ENCODE measurements around the gene ATE1. TPM values are rescaled to one million over a fixed set of nuclear protein-coding genes. Genes with fewer than 3 reads are reported as not detected.

Gene ATE1
- total and polyA plus RNA-seq, 10 of the 15 experiments (the other 5 are each of a cell fraction or from before 2014, with no cell fraction given) = 4.3 to 22.7 (median 15.9) TPM

DNA sequence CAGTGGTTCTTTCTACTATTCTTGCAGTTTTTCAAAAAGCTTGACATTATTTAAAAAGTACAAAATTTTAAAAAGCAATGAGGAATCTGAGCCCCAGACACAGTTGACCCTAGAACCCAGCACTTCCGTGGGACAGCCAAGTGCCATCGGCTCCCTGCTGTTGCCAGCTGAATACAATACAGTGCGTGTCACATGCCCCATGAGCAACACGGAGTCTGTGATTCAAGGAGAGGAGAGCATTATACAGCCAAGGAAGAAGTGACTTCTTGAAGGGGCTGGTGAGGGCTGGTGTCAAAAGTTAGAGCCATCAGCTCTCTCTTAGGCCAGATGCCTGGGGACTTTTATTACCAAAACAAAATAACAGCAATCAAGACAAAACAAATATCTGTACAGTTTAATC lies 206.6 kb downstream of the ATE1 start:
- TF ChIP-seq RAD51 (IDR thresholded peaks at IDR 0.05) = no peak
- TF ChIP-seq, protein P1, sequence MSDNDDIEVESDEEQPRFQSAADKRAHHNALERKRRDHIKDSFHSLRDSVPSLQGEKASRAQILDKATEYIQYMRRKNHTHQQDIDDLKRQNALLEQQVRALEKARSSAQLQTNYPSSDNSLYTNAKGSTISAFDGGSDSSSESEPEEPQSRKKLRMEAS (IDR thresholded peaks at IDR 0.05; ENCODE audit: low read depth, low read length) = no peak
- TF ChIP-seq EZH2 (IDR thresholded peaks at IDR 0.05; ENCODE audit: borderline replicate concordance, control insufficient read depth, low read depth, low read length) = no peak
- no peak for TF ChIP-seq BHLHE40 (IDR thresholded peaks at IDR 0.05; ENCODE audit: borderline replicate concordance in 1 of 2, low read depth in 2 of 2, low read length in 1 of 2)
- TF ChIP-seq, protein P2, sequence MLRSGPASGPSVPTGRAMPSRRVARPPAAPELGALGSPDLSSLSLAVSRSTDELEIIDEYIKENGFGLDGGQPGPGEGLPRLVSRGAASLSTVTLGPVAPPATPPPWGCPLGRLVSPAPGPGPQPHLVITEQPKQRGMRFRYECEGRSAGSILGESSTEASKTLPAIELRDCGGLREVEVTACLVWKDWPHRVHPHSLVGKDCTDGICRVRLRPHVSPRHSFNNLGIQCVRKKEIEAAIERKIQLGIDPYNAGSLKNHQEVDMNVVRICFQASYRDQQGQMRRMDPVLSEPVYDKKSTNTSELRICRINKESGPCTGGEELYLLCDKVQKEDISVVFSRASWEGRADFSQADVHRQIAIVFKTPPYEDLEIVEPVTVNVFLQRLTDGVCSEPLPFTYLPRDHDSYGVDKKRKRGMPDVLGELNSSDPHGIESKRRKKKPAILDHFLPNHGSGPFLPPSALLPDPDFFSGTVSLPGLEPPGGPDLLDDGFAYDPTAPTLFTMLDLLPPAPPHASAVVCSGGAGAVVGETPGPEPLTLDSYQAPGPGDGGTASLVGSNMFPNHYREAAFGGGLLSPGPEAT (IDR thresholded peaks at IDR 0.05; ENCODE audit: low read depth) = no peak
- TF ChIP-seq RB1 (IDR thresholded peaks at IDR 0.05; ENCODE audit: borderline replicate concordance) = no peak
- TF ChIP-seq WRNIP1 (IDR thresholded peaks at IDR 0.05; ENCODE audit: borderline replicate concordance, low read depth, low read length) = no peak
- no peak for TF ChIP-seq RAD21 (IDR thresholded peaks at IDR 0.05; ENCODE audit: insufficient read depth, low read depth, low read length)
- no peak for TF ChIP-seq BCL3 (IDR thresholded peaks at IDR 0.05; ENCODE audit: borderline replicate concordance, insufficient read depth, low read depth, low read length, poor library complexity, severe bottlenecking)
- ChIA-PET SMC1A (ENCODE audit: uncharacterized antibody, unreplicated experiment) (no interaction called here), RAD21 (ENCODE audit: unreplicated experiment) (no interaction called here), CTCF (no interaction called here), POLR2A (no interaction called here)
- H3K9me3 ChIP-seq (replicated peaks; ENCODE audit: control insufficient read depth, insufficient read depth, low read length) = no peaks in the 10 kb centered on the region
- WGBS (ENCODE audit: insufficient coverage, insufficient replicate concordance, low lambda C conversion rate, missing lambda C conversion rate) = 38% methylated on average over 4 of the region's 4 CpGs
- BruUV-seq (replicated peaks) = no TSS peak
- no peak overlapping the region for H3K27ac ChIP-seq (ENCODE audit: control insufficient read depth, insufficient read depth)
- no peaks in the 10 kb centered on the region for H3K4me1 ChIP-seq (ENCODE audit: control insufficient read depth, insufficient read depth, low read length)
- no peaks in the 10 kb centered on the region for H3K36me3 ChIP-seq (ENCODE audit: control insufficient read depth in 2 of 2, insufficient read depth in 2 of 2, low read length in 1 of 2)
- no peaks in the 10 kb centered on the region for H3K27me3 ChIP-seq (replicated peaks in 1 of 2; ENCODE audit: control insufficient read depth in 2 of 2, insufficient read depth in 2 of 2, low read length in 1 of 2)
- in situ Hi-C loops (cut with MboI) = no loop called here
- no peaks in the 10 kb centered on the region for H4K20me1 ChIP-seq (ENCODE audit: control insufficient read depth, insufficient read depth)
- intact Hi-C loops (cut with micrococcal nuclease; ENCODE audit: unreplicated experiment) = no loop called here
- H3K4me2 ChIP-seq (ENCODE audit: control insufficient read depth, insufficient read depth) = no peak overlapping the region
- FAIRE-seq (no peak), DNase-seq (ENCODE audit: low read depth, low spot score) (no peak), ATAC-seq (no peak)
- no peak overlapping the region for H3K9ac ChIP-seq (ENCODE audit: control insufficient read depth, insufficient read depth, low read length)
- H2AFZ ChIP-seq (ENCODE audit: control insufficient read depth, low read depth, low read length) = no peak overlapping the region
- H3K4me3 ChIP-seq = no peak overlapping the region
- no peaks in the 10 kb centered on the region for H3K79me2 ChIP-seq (ENCODE audit: control insufficient read depth, insufficient read depth, low read length)

Data from GM12878 (cell line).